Effector memory CD8-positive, alpha-beta T cell (primary cell): Measurements from ENCODE around the gene GTPBP6.
A peak's percentile ranks its signal among the peaks of the same experiment; 100 is the strongest.

Source experiments
- ATAC-seq: fragments of 150-1000 bp; cut with Tn5 transposase; replicated peaks from 2 replicates; pipeline ENCODE4 v1.10.0; 2021; ENCODE audit warnings: mild to moderate bottlenecking, moderate library complexity
- DNase-seq, 3 experiments: peaks; one replicate each; pipeline ENCODE4 v3.0.0; 2021
- H3K27ac Mint-ChIP-seq, 2 donors: one replicate each; pipeline ENCODE4 v1.8.0; 2022; ENCODE audit warnings: mild to moderate bottlenecking in 2 of 2, mixed read lengths in 2 of 2, moderate library complexity in 2 of 2
- H3K27me3 Mint-ChIP-seq, 2 donors: one replicate each; pipeline ENCODE4 v1.8.0; 2022; ENCODE audit warnings: mixed read lengths in 2 of 2
- H3K36me3 Mint-ChIP-seq: one replicate; pipeline ENCODE4 v1.8.0; 2022; ENCODE audit warnings: mild to moderate bottlenecking, moderate library complexity, mixed read lengths; ENCODE audit not compliant: insufficient read depth
- H3K4me1 Mint-ChIP-seq, 2 donors: one replicate each; pipeline ENCODE4 v1.8.0; 2022; ENCODE audit warnings: low read depth in 2 of 2, mixed read lengths in 2 of 2
- H3K4me3 Mint-ChIP-seq, 2 donors: one replicate each; pipeline ENCODE4 v1.8.0; 2022; ENCODE audit warnings: mild to moderate bottlenecking in 2 of 2, mixed read lengths in 2 of 2, moderate library complexity in 2 of 2
- H3K9me3 Mint-ChIP-seq, 2 donors: one replicate each; pipeline ENCODE4 v1.8.0; 2022; ENCODE audit warnings: mixed read lengths in 2 of 2

The GTPBP6 gene

DNA sequence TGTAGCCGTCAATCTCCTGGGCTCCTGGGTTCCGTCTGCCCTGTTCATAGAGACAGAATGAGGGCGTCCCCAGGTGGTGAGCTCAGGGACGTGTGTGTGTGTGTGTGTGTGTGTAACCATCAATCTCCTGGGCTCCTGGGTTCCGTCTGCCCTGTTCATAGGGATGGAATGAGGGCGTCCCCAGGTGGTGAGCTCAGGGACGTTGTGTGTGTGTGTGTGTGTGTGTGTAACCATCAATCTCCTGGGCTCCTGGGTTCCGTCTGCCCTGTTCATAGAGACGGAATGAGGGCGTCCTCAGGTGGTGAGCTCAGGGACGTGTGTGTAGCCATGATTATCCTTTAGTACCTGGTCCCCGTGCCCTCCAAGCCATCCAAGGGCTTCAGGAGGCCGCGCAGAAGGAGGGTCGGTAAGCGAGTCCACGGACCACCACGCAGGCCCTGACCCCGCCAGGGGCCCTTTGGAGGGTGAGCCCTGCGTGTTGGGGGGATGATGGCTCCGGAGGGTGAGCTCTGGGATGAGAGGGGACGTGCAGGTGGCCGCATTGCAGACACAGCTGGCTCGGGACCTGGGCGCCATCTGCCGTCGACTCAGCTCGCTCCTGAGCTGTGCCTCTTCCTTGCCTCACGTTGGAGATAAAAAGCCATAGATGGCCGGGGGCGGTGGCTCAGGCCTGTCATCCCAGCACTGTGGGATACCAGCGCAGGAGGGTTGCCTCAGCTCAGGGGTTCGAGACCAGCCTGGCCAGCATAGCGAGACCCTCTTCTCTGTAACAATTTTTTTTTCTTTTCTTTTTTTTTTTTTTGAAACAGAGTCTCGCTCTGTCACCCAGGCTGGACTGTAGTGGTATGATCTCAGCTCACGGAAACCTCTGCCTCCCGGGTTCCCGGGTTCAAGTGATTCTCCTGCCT lies 5.4 kb upstream of the GTPBP6 start:
- Mint-ChIP-seq H3K4me3 (peak overlapping the region; percentile 78), H3K27ac (peak overlapping the region; percentile 94)

GRCh38 chrX:320126-320783 lies 1.7 kb upstream of the GTPBP6 start:
- no peak for ATAC-seq
- no peak for DNase-seq
- no peaks in the 10 kb centered on the region for H3K27me3 Mint-ChIP-seq
- H3K4me3 Mint-ChIP-seq, result peak overlapping the region; percentile 73 to 76
- H3K27ac Mint-ChIP-seq, result peak overlapping the region; percentile 69 to 74
- peaks cover 37% of the 10 kb centered on the region for H3K36me3 Mint-ChIP-seq
- no peaks in the 10 kb centered on the region for H3K9me3 Mint-ChIP-seq
- peaks cover 19 to 36% of the 10 kb centered on the region in 2 donors for H3K4me1 Mint-ChIP-seq

More for the DNA sequence above, 5.4 kb upstream of the GTPBP6 start:
- no peak for DNase-seq
- Mint-ChIP-seq H3K36me3 (peaks cover 24% of the 10 kb centered on the region), H3K4me1 (peaks cover 16 to 28% of the 10 kb centered on the region in 2 donors), H3K27me3 (no peaks in the 10 kb centered on the region), H3K9me3 (no peaks in the 10 kb centered on the region)
- peak; percentile 19 for ATAC-seq

DNA sequence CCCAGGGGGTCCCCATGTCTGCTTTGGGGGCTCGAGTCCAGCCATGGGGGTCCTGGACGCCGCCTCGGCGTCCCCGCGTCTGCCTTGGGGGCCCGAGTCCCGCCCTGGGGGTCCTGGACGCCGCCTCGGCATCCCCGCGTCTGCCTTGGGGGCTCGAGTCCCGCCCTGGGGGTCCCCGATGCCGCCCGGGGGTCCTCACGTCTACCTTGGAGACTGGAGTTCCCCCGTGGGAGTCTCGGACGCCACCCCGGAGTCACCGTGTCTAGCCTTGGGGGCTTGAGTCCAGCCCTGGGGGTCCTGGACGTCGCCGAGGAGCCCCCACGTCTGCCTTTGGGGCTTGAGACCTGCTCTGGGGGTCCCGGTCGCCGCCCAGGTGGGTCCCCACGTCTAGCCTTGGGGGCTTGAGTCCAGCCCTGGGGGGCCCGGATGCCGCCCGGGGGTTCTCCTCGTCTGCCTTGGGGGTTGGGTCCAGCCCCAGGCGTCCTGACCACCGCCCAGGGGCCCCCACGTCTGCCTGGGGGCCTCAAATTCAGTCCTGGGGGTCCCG lies 1.1 kb upstream of the GTPBP6 start:
- H3K9me3 Mint-ChIP-seq, result no peaks in the 10 kb centered on the region
- DNase-seq (no peak), ATAC-seq (no peak)
- peak overlapping the region; percentile 73 to 76 for H3K4me3 Mint-ChIP-seq
- H3K4me1 Mint-ChIP-seq, result peaks cover 19 to 31% of the 10 kb centered on the region in 2 donors
- no peaks in the 10 kb centered on the region for H3K27me3 Mint-ChIP-seq
- peak overlapping the region; percentile 85 to 94 for H3K27ac Mint-ChIP-seq
- H3K36me3 Mint-ChIP-seq, result peaks cover 40% of the 10 kb centered on the region

DNA sequence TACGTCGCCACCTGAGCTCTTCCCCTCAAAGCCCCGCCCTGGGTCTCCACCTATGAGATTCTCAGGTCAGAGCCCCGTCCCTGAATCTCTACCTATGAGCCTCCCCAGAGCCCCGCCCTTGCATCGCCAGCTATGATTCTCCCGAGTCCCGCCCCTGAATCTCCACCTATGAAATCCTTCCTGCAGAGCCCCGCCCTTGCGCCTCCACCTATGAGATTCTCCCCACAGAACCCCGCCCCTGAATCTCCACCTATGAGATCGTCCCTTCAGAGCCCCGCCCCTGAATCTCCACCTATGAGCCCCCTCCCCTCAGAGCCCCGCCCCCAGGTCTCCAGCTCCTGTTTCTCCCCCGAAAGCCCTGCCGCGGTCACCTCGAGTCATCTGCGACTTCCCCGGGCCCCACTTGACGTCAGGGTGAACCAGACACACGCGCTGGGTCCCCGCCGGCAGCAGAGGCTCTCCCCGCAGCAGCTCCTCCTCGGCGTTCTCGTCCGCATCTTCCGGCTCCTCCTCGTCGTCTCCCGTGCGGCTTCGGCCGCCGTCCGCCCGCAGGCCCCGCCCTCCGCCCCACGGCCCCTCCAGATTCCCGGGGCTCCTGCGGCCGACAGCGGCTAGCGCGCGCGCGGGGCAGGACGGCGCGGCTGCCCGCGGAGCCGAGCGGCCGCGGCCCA lies 393 bp downstream of the GTPBP6 start:
- DNase-seq (peak; percentile 98 to 99 (median 99)), ATAC-seq (peak; percentile 63)
- H3K27me3 Mint-ChIP-seq, result no peaks in the 10 kb centered on the region
- H3K4me1 Mint-ChIP-seq, result peaks cover 19 to 27% of the 10 kb centered on the region in 2 donors
- H3K9me3 Mint-ChIP-seq, result no peaks in the 10 kb centered on the region
- peaks cover 48% of the 10 kb centered on the region for H3K36me3 Mint-ChIP-seq
- peak overlapping the region; percentile 85 to 94 for H3K27ac Mint-ChIP-seq
- peak overlapping the region; percentile 73 to 76 for H3K4me3 Mint-ChIP-seq

GRCh38 chrX:317424-318067 lies 1.1 kb downstream of the GTPBP6 start:
- Mint-ChIP-seq H3K27me3 (no peaks in the 10 kb centered on the region), H3K27ac (peak overlapping the region; percentile 85 to 94), H3K4me1 (peaks cover 13 to 20% of the 10 kb centered on the region in 2 donors), H3K4me3 (peak overlapping the region; percentile 73 to 76), H3K9me3 (no peaks in the 10 kb centered on the region), H3K36me3 (peaks cover 43% of the 10 kb centered on the region)
- ATAC-seq (no peak), DNase-seq (no peak)

DNA sequence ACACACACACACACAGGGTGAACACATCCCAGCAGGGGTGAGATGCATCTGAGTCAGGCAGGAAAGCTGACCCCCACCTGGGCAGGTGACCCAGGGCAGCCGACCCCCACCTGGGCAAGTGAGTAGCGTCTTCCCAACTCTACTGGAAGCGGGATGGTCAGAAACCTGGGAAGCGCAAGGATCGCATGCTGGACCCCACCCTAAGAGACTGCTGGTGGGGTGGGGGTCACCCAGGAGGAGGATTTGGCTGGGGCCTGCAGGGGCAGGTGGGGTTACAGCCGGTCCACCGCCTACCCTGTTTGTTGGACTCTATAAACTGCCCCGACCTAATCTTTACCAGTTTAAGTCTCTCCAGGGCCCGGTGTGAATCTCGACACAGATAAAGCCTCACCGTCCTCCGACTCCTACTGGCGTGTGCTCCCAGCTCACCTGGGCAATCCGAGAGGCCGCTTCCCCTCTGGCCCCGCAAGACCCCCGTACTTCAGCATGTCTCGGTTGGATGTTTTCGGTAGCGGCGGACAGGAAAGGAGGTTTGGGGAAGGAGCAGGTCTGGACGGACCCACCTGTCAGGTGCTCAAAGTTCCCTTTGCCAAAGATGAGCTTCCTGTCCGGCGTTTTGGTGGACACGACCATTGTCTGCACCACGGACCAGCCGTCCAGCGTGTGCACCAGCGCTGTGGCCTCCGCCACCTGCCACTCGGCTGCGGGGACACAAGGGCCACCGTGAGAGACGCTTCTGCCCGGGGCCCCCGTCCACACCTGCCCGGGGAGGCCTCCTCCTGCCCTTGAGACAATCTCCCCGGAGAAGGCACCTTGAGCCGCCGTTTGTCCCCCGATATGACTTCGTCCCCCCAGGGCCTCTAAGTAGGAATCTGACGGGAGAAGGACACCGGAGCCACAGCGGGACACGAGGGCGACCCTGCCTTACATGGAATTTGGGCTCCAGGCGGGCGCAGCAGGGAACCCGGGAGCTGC lies 2.0 kb downstream of the GTPBP6 start:
- Mint-ChIP-seq H3K27me3 (no peaks in the 10 kb centered on the region), H3K4me3 (peak overlapping the region; percentile 4 to 73), H3K4me1 (peaks cover 11 to 18% of the 10 kb centered on the region in 2 donors), H3K27ac (peak overlapping the region in 1 of 2 donors; percentile 47), H3K36me3 (peaks cover 44% of the 10 kb centered on the region), H3K9me3 (no peaks in the 10 kb centered on the region)
- no peak for ATAC-seq
- no peak for DNase-seq

DNA sequence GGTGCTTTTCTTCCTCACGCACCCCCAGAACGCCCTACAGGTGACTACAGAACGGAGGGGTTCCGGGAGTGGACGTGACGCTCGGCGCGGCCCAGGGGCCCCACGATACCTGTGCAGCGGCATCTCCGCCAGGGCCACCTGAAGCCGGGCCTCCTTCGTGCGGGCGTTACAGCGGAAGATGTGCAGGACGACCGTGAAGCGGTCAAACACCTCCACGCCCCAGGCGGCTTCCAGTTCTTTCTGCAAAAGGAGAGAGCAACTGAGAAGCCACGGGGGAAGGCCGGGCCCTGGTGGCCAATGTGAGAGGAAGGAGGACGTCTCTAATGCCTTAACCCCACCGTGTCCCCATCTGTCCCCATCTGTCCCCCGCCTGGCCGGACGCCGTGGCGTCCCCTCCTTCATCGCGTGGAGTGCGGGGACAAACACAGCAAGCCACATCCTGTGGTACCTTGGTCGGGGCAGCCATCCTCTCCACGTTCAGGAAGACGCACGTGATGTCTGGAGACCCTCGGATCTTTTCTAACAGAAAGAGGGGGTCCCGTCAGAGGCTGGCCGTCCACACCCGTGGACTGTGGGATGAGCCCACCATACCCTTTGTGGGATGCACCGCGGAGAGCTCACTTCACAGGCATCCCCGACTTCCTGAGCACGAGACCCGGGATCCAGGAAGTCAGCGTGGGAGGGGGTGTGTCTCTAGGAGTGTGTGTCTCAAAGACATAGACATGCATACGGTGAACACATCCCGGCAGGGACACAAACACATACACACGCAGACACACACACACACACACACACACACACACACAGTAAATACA lies 3.6 kb downstream of the GTPBP6 start:
- H3K27ac Mint-ChIP-seq, result no peak overlapping the region
- DNase-seq (no peak), ATAC-seq (no peak)
- no peak overlapping the region for H3K4me3 Mint-ChIP-seq
- no peaks in the 10 kb centered on the region for H3K27me3 Mint-ChIP-seq
- peaks cover 6 to 8% of the 10 kb centered on the region in 2 donors for H3K4me1 Mint-ChIP-seq
- H3K9me3 Mint-ChIP-seq, result no peaks in the 10 kb centered on the region
- peaks cover 42% of the 10 kb centered on the region for H3K36me3 Mint-ChIP-seq

DNA sequence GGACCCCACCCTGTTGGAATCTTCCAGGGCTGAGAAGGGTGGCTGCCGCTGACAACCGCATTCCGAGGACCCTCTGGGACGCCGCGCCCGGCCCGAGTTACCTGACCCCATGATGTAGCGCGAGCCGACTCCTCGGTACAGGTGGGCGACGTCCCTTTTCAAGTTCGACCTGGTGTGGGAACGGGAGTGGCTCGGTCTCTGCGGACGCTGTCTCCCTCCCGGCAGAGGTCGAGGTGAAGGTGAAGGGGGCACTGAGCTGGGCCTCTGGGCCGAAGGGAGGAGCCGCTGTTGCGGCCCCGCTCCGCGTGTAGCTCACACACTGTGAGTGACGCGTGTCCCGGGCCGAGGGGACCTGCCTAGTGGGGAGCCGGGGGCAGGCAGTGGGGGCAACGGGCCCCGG lies 4.5 kb downstream of the GTPBP6 start:
- peaks cover 47% of the 10 kb centered on the region for H3K36me3 Mint-ChIP-seq
- H3K4me1 Mint-ChIP-seq, result peaks cover 5 to 8% of the 10 kb centered on the region in 2 donors
- no peak overlapping the region for H3K4me3 Mint-ChIP-seq
- no peak overlapping the region for H3K27ac Mint-ChIP-seq
- no peaks in the 10 kb centered on the region for H3K9me3 Mint-ChIP-seq
- DNase-seq (no peak), ATAC-seq (no peak)
- no peaks in the 10 kb centered on the region for H3K27me3 Mint-ChIP-seq

- DNase-seq, result no peak
- H3K4me3 Mint-ChIP-seq, result no peak overlapping the region
- H3K4me1 Mint-ChIP-seq, result peaks cover 5 to 8% of the 10 kb centered on the region in 2 donors
- H3K27ac Mint-ChIP-seq, result no peak overlapping the region
- H3K9me3 Mint-ChIP-seq, result no peaks in the 10 kb centered on the region
- no peaks in the 10 kb centered on the region for H3K27me3 Mint-ChIP-seq
- no peak for ATAC-seq
- peaks cover 45% of the 10 kb centered on the region for H3K36me3 Mint-ChIP-seq
Observed at GRCh38 chrX:313546-313945, 5.0 kb downstream of the GTPBP6 start.

DNA sequence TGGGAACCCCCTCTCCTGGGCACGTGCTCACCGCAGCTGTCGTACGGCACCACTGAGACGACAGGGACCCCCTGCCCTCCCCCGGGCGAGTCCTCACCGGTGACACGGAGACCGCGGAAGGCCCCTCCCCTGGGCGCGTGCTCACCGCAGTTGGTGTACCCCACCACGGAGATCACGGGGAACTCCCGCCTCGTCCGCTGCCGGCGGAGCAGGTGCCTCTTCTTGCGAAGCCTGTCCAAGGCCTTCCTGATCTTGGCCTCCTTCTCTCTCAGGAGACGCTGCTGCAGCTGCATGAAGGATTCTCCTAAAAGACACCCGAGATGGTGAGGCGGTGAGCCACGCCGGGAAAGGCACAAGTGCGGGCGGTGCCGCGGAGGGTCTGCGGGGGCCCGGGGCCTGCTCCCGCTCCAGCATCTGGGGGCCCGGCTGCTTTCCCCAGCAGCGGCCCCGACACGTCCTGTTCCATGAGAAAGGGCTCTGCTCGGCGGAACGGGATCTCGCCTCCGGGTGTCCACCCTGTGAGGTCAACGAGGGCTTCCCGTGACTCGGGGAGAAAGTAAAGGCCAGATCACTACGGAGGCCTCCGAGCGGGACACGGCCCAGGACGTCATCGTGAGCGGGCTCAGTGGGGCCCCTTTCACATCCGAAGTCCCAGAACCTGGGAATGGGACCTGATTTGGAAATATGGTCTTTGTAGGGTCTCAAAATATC lies 5.8 kb downstream of the GTPBP6 start:
- ATAC-seq (no peak), DNase-seq (no peak)
- no peak overlapping the region for H3K27ac Mint-ChIP-seq
- H3K4me3 Mint-ChIP-seq, result no peak overlapping the region
- no peaks in the 10 kb centered on the region for H3K27me3 Mint-ChIP-seq
- peaks cover 45% of the 10 kb centered on the region for H3K36me3 Mint-ChIP-seq
- H3K4me1 Mint-ChIP-seq, result peaks cover 2 to 5% of the 10 kb centered on the region in 2 donors
- no peaks in the 10 kb centered on the region for H3K9me3 Mint-ChIP-seq
